IMR-90 (cell line): ENCODE data around the gene PACS1. TPM values are rescaled to one million over a fixed set of nuclear protein-coding genes. Genes with fewer than 3 reads are reported as not detected.
A peak's percentile ranks its signal among the peaks of the same experiment; 100 is the strongest.

Experiments used
- ATAC-seq: fragments of 200-7000 bp; cut with Tn5 transposase; 2 replicates; pipeline ENCODE4 v1.9.1; 2020; ENCODE audit warnings: low read depth, mild to moderate bottlenecking, moderate library complexity
- Bru-seq: library from RNA; stranded (reverse); fragments of 400-500 nt; gene quantifications from one replicate; lab custom pipeline; 2021; lab: Mats Ljungman, UMichigan
- BruChase-seq, 2 experiments: library from RNA; stranded (reverse); fragments of 400-500 nt; gene quantifications; one replicate each; lab custom pipeline; 2021; lab: Mats Ljungman, UMichigan
- BruUV-seq: library from RNA; stranded (reverse); fragments of 400-500 nt; replicated peaks from 2 replicates; lab custom pipeline; 2021; lab: Mats Ljungman, UMichigan
- CTCF ChIA-PET: fragments of 300-600 bp; formaldehyde crosslinking; extraction: SDS; loops from one replicate; lab custom pipeline; 2021; ENCODE audit warnings: antibody characterized with exemption; lab: Yijun Ruan, JAX
- POLR2A ChIA-PET: fragments of 300-600 bp; sonication (Branson Sonifier 250); formaldehyde crosslinking; loops from one replicate; lab custom pipeline; 2022; ENCODE audit warnings: antibody characterized with exemption; ENCODE audit not compliant: unreplicated experiment; lab: Charles Lee
- DNase-seq: peaks from one replicate; pipeline ENCODE4 v3.0.0; 2013
- H2AFZ ChIP-seq: replicated peaks from 2 replicates; pipeline ENCODE3; 2013; ENCODE audit warnings: low read length, mild to moderate bottlenecking; ENCODE audit not compliant: poor library complexity
- H2AK5ac ChIP-seq: 2 replicates; pipeline ENCODE4 v1.6.1; 2013; ENCODE audit warnings: low read depth, low read length, inconsistent platforms
- H2AK9ac ChIP-seq: replicated peaks from 2 replicates; pipeline ENCODE3; 2013; ENCODE audit warnings: mild to moderate bottlenecking, low read depth, low read length, moderate library complexity; ENCODE audit not compliant: poor library complexity
- H2BK120ac ChIP-seq: 2 replicates; pipeline ENCODE4 v1.6.1; 2013; ENCODE audit warnings: low read depth, low read length, inconsistent platforms
- H2BK15ac ChIP-seq: 3 replicates; pipeline ENCODE4 v1.6.1; 2013; ENCODE audit warnings: low read depth, low read length, inconsistent platforms
- H2BK20ac ChIP-seq: 2 replicates; pipeline ENCODE4 v1.6.1; 2013; ENCODE audit warnings: low read depth, mild to moderate bottlenecking, inconsistent platforms, low read length, moderate library complexity
- H2BK5ac ChIP-seq: 2 replicates; pipeline ENCODE4 v1.6.1; 2013; ENCODE audit warnings: mild to moderate bottlenecking, low read depth, low read length, inconsistent platforms; ENCODE audit not compliant: poor library complexity, severe bottlenecking
- H3K14ac ChIP-seq: replicated peaks from 2 replicates; pipeline ENCODE4 v1.6.1; 2013; ENCODE audit warnings: low read depth, low read length, inconsistent platforms
- H3K18ac ChIP-seq: 2 replicates; pipeline ENCODE4 v1.6.1; 2013; ENCODE audit warnings: low read depth, low read length, control low read depth
- H3K23ac ChIP-seq: 2 replicates; pipeline ENCODE4 v1.6.1; 2013; ENCODE audit warnings: low read depth, low read length, inconsistent platforms
- H3K27ac ChIP-seq: 2 replicates; pipeline ENCODE4 v1.5.1; 2013; ENCODE audit warnings: mild to moderate bottlenecking, control low read depth, low read length; ENCODE audit not compliant: insufficient read depth
- H3K27me3 ChIP-seq: 2 replicates; pipeline ENCODE4 v1.6.1; 2013; ENCODE audit warnings: low read length; ENCODE audit not compliant: control insufficient read depth, insufficient read depth
- H3K36me3 ChIP-seq: 2 replicates; pipeline ENCODE4 v1.6.1; 2013; ENCODE audit warnings: low read length, mixed read lengths; ENCODE audit not compliant: control insufficient read depth, insufficient read depth
- H3K4ac ChIP-seq: 2 replicates; pipeline ENCODE4 v1.6.1; 2013; ENCODE audit warnings: low read depth, low read length, inconsistent platforms
- H3K4me1 ChIP-seq: 2 replicates; pipeline ENCODE4 v1.6.1; 2013; ENCODE audit warnings: low read length, mixed read lengths; ENCODE audit not compliant: control insufficient read depth, insufficient read depth
- H3K4me2 ChIP-seq: 2 replicates; pipeline ENCODE4 v1.6.1; 2013; ENCODE audit warnings: low read depth, mild to moderate bottlenecking, control low read depth, low read length, moderate library complexity
- H3K4me3 ChIP-seq: 2 replicates; pipeline ENCODE4 v1.5.1; 2013; ENCODE audit warnings: low read depth, mild to moderate bottlenecking, control low read depth, low read length, moderate library complexity; ENCODE audit not compliant: insufficient read depth
- H3K56ac ChIP-seq: 2 replicates; pipeline ENCODE4 v1.6.1; 2013; ENCODE audit warnings: low read length, inconsistent platforms; ENCODE audit not compliant: insufficient read depth; ENCODE audit errors: extremely low read depth
- H3K79me1 ChIP-seq, 2 experiments: 2 replicates each; pipeline ENCODE4 v1.6.1; 2013; ENCODE audit warnings: low read length in 2 of 2, inconsistent platforms in 1 of 2, low read depth in 1 of 2
- H3K9ac ChIP-seq: 2 replicates; pipeline ENCODE4 v1.6.1; 2013; ENCODE audit warnings: low read depth, low read length, control low read depth
- H3K9me1 ChIP-seq: 2 replicates; pipeline ENCODE4 v1.6.1; 2013; ENCODE audit warnings: low read length, inconsistent platforms; ENCODE audit not compliant: insufficient read depth
- H3K9me3 ChIP-seq: 2 replicates; pipeline ENCODE4 v1.6.1; 2013; ENCODE audit warnings: low read length; ENCODE audit not compliant: control insufficient read depth, insufficient read depth
- H4K20me1 ChIP-seq: 2 replicates; pipeline ENCODE4 v1.6.1; 2013; ENCODE audit warnings: low read length, inconsistent platforms; ENCODE audit not compliant: insufficient read depth
- H4K5ac ChIP-seq: 2 replicates; pipeline ENCODE4 v1.6.1; 2013; ENCODE audit warnings: mild to moderate bottlenecking, low read depth, low read length, control low read depth
- H4K8ac ChIP-seq, 2 experiments: 2 replicates each; pipeline ENCODE4 v1.6.1; 2013; ENCODE audit warnings: low read depth in 2 of 2, low read length in 2 of 2, control low read depth in 1 of 2, inconsistent platforms in 1 of 2
- H4K91ac ChIP-seq: 2 replicates; pipeline ENCODE4 v1.6.1; 2013; ENCODE audit warnings: low read depth, low read length, inconsistent platforms; ENCODE audit not compliant: insufficient read depth
- FOS ChIP-seq: fragments of 150-350 bp; IDR thresholded peaks from 2 replicates; pipeline ENCODE4 v1.6.1; 2016; ENCODE audit warnings: low read depth, low read length
- MAFK ChIP-seq: IDR thresholded peaks from 2 replicates; pipeline ENCODE4 v1.6.1; 2012; ENCODE audit warnings: low read depth, low read length, improper control_type of control experiment
- MXI1 ChIP-seq: IDR thresholded peaks from 2 replicates; pipeline ENCODE4 v1.6.1; 2012; ENCODE audit warnings: low read depth, mild to moderate bottlenecking, low read length, moderate library complexity, borderline replicate concordance
- NFE2L2 ChIP-seq: fragments of 150-350 bp; IDR thresholded peaks from 2 replicates; pipeline ENCODE4 v1.6.1; 2016; ENCODE audit warnings: low read depth, mild to moderate bottlenecking, low read length
- POLR2A ChIP-seq: IDR thresholded peaks from 2 replicates; pipeline ENCODE4 v1.6.1; 2012; ENCODE audit warnings: mild to moderate bottlenecking, low read depth, low read length
- RAD21 ChIP-seq: IDR thresholded peaks from 2 replicates; pipeline ENCODE4 v1.6.1; 2012; ENCODE audit warnings: low read length, improper control_type of control experiment
- RCOR1 ChIP-seq: IDR thresholded peaks from 2 replicates; pipeline ENCODE4 v1.6.1; 2012; ENCODE audit warnings: mild to moderate bottlenecking, low read length, improper control_type of control experiment; ENCODE audit not compliant: insufficient replicate concordance
- WGBS, 2 experiments: methylation state at CpG; one replicate each; pipeline versions ENCODE4 v1.1.5 to v1.1.7; 2013; ENCODE audit warnings: missing lambda C conversion rate in 2 of 2; ENCODE audit not compliant: insufficient read length in 1 of 2; ENCODE audit errors: extremely low coverage in 2 of 2; 5-methylcytosine and 5-hydroxymethylcytosine counted together
- dilution Hi-C: fragments of 300-500 bp; cut with HindIII; formaldehyde crosslinking; loops from one replicate; pipeline ENCODE4 v1.14.3; 2018; ENCODE audit warnings: low sequenced_read_pairs; ENCODE audit not compliant: unreplicated experiment
- in situ Hi-C: fragments of 300-500 bp; cut with MboI; formaldehyde crosslinking; loops from 3 replicates; pipeline ENCODE4 v1.14.3; 2019; ENCODE audit warnings: low sequenced_read_pairs, inconsistent platforms, mixed read lengths
- intact Hi-C: fragments of 100-400 bp; cut with micrococcal nuclease; formaldehyde crosslinking; loops from 2 replicates; pipeline ENCODE4 v1.10.0; 2022
- long read RNA-seq: library from polyadenylated mRNA; unstranded; transcript quantifications from one replicate; pipeline ENCODE4 v2.0.0, GENCODE V29; 2021; ENCODE audit not compliant: unreplicated experiment
- polyA plus RNA-seq, 3 experiments: library from polyadenylated mRNA; depleted of rRNA; stranded (reverse); fragments of >200 nt; gene quantifications; 2 replicates each; pipeline ENCODE4 v1.2.3, GENCODE V29; 2012; ENCODE audit warnings: low replicate concordance in 1 of 3
- total RNA-seq: library from RNA; depleted of rRNA; stranded (reverse); fragments of >200 nt; gene quantifications from 2 replicates; pipeline ENCODE4 v1.2.3, GENCODE V29; 2012; rRNA removed
- TF ChIP-seq, protein P1 (sequence below): fragments of 150-350 bp; IDR thresholded peaks from 2 replicates; pipeline ENCODE4 v1.6.1; 2016; ENCODE audit warnings: low read depth, mild to moderate bottlenecking, low read length, moderate library complexity, borderline replicate concordance
- TF ChIP-seq, protein P2 (sequence below): conservative IDR thresholded peaks from 2 replicates; pipeline ENCODE4 v1.5.1; 2012; ENCODE audit warnings: mild to moderate bottlenecking, low read depth, low read length, improper control_type of control experiment
- TF ChIP-seq, protein P3 (sequence below): fragments of 150-350 bp; IDR thresholded peaks from 2 replicates; pipeline ENCODE4 v1.6.1; 2017; ENCODE audit warnings: mild to moderate bottlenecking, antibody characterized with exemption, low read length, low read depth

The PACS1 gene
- 7.3 and 8.6 TPM in 2 replicates for total RNA-seq
- polyA plus RNA-seq (2012; rRNA removed), result 29.0 and 32.0 TPM in 2 replicates
- polyA plus RNA-seq (2012; cell fraction: cytosol; rRNA removed), result 22.7 and 37.8 TPM in 2 replicates
- 54.0 and 75.8 TPM in 2 replicates for polyA plus RNA-seq (2012; cell fraction: nucleus; rRNA removed; ENCODE audit: low replicate concordance)
- Bru-seq, nascent RNA, result percentile 86 among the genes with signal in this experiment
- BruChase-seq, experiment 1, labeled RNA remaining after a 6-hour chase, result percentile 95 among the genes with signal in this experiment
- percentile 92 among the genes with signal in this experiment for BruChase-seq, experiment 2, labeled RNA remaining after a 2-hour chase
- long read RNA-seq, partial matches to known transcripts, result 8 of 16 reads
- long read RNA-seq, other reads (novel, unspliced or antisense), result 8 of 16 reads

DNA sequence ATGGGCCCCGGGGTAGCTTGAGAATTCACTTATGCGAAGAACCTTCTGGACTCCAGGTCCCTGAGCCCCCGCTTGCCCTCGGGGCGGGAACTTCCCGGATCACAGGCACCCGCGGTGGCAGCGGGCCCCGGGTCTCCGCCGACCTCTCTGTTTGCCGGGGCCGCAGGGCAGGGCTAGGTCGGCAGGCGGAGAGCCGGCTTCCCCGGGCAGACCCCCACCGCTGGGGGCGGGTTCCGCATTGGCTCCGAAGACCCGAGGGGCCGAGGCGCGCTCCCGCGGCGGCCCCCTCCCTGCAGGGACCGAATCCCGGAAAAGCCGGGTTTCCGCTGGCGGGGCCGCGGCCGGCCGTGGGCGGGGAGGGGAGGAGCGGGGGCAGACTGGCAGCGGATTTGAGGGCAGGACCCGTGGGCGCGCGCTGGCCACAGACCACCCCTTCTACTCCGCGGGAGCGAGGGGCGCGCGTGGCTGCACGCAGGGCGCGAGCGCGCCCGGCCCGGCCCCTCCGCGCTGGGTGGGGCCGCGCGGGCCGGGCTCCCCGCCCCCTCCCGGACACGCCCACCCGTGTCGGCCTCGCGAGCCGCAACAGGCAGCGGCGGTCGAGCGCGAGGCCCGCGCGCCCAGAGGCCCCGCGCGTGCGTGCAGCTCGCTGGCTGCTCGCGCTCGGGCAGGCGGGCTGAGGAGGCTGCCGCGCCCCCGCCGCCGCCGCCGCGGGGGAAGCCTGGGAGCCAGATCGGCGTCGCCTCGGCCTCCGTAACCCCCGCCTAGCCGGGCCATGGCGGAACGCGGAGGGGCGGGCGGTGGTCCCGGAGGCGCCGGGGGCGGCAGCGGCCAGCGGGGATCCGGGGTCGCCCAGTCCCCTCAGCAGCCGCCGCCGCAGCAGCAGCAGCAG, at the start of gene PACS1:
Gene PACS1, plus strand, starts transcription at position 558 of the 889 bp plus-strand sequence. Its CDS starts 215 bp downstream, at position 773.
- dilution Hi-C loops, result no loop called here
- POLR2A ChIA-PET, result interaction anchor here (0.5 kb wide), 1 partner anchor 90 kb away, joined by 3 read pairs; no protein-coding TSS in a partner anchor
- peak; percentile 85 for TF ChIP-seq MXI1
- no peak for TF ChIP-seq RCOR1
- TF ChIP-seq, protein P1, sequence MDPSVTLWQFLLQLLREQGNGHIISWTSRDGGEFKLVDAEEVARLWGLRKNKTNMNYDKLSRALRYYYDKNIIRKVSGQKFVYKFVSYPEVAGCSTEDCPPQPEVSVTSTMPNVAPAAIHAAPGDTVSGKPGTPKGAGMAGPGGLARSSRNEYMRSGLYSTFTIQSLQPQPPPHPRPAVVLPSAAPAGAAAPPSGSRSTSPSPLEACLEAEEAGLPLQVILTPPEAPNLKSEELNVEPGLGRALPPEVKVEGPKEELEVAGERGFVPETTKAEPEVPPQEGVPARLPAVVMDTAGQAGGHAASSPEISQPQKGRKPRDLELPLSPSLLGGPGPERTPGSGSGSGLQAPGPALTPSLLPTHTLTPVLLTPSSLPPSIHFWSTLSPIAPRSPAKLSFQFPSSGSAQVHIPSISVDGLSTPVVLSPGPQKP, result no peak
- TF ChIP-seq FOS, result no peak
- TF ChIP-seq POLR2A, result 0 out of 2 replicates have a peak, but pooled peaks have one; percentile 36
- TF ChIP-seq, protein P2, sequence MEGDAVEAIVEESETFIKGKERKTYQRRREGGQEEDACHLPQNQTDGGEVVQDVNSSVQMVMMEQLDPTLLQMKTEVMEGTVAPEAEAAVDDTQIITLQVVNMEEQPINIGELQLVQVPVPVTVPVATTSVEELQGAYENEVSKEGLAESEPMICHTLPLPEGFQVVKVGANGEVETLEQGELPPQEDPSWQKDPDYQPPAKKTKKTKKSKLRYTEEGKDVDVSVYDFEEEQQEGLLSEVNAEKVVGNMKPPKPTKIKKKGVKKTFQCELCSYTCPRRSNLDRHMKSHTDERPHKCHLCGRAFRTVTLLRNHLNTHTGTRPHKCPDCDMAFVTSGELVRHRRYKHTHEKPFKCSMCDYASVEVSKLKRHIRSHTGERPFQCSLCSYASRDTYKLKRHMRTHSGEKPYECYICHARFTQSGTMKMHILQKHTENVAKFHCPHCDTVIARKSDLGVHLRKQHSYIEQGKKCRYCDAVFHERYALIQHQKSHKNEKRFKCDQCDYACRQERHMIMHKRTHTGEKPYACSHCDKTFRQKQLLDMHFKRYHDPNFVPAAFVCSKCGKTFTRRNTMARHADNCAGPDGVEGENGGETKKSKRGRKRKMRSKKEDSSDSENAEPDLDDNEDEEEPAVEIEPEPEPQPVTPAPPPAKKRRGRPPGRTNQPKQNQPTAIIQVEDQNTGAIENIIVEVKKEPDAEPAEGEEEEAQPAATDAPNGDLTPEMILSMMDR, result no peak
- TF ChIP-seq RAD21, result no peak
- TF ChIP-seq MAFK, result no peak
- TF ChIP-seq, protein P3, sequence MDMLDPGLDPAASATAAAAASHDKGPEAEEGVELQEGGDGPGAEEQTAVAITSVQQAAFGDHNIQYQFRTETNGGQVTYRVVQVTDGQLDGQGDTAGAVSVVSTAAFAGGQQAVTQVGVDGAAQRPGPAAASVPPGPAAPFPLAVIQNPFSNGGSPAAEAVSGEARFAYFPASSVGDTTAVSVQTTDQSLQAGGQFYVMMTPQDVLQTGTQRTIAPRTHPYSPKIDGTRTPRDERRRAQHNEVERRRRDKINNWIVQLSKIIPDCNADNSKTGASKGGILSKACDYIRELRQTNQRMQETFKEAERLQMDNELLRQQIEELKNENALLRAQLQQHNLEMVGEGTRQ, result no peak
- no peak for TF ChIP-seq NFE2L2

More for the DNA sequence above, at the start of gene PACS1:
- Histone ChIP-seq H4K20me1 (peaks cover 27% of the 10 kb centered on the region), H3K9ac (peak within 1 kb of the TSS; percentile 92), H2BK120ac (peak within 1 kb of the TSS; percentile 44), H3K4me3 (peak within 1 kb of the TSS; percentile 99), H3K14ac (peak within 1 kb of the TSS; percentile 64), H3K18ac (peak within 1 kb of the TSS; percentile 23; the same call in 1 of the 2 replicates), H4K5ac (peak within 1 kb of the TSS; percentile 54), H3K36me3 (peaks cover 40% of the 10 kb centered on the region), H3K4me1 (peaks cover 12% of the 10 kb centered on the region), H3K4me2 (peak within 1 kb of the TSS; percentile 82), H3K23ac (peak within 1 kb of the TSS; percentile 91), H3K27ac (peak within 1 kb of the TSS; percentile 83), H2AK9ac (peak within 1 kb of the TSS; percentile 95), H3K56ac (peak within 1 kb of the TSS; percentile 74; the same call in 1 of the 2 replicates), H2BK20ac (no peak within 1 kb of the TSS), H3K9me1 (peaks cover 13% of the 10 kb centered on the region), H2BK5ac (peak within 1 kb of the TSS; percentile 85), H4K8ac (peak within 1 kb of the TSS; percentile 71 to 88; a peak in 3 of 4 replicates), H3K27me3 (no peaks in the 10 kb centered on the region), H3K9me3 (no peaks in the 10 kb centered on the region), H2BK15ac (peak within 1 kb of the TSS; percentile 1; the same call in 1 of the 3 replicates), H2AK5ac (peak within 1 kb of the TSS; percentile 85), H4K91ac (peak within 1 kb of the TSS; percentile 67), H3K4ac (peak within 1 kb of the TSS; percentile 84), H2AFZ (peak within 1 kb of the TSS; percentile 89), H3K79me1 (peaks cover 20 to 59% of the 10 kb centered on the region in 2 experiments)
- ATAC-seq (peak; percentile 83), DNase-seq (peak; percentile 73)
- intact Hi-C loops, result loop anchor here (1.0 to 5.0 kb wide), 3 partner anchors 42 to 189 kb away; no protein-coding TSS in a partner anchor
- WGBS, 2 experiments, result 2% methylated on average over 32 of the region's 120 CpGs; no CpG with 5 or more reads in 1 of the 2 experiments
- CTCF ChIA-PET, result interaction anchor here (1.0 to 2.5 kb wide), 3 partner anchors 18 to 74 kb away, joined by 3 to 11 read pairs (median 3); partner anchors contain the start of gene SF3B2
- in situ Hi-C loops, result no loop called here
- BruUV-seq, result no TSS peak
